Kidney (tissue), 14 donors: ENCODE measurements around the gene NAXE. TPM values are rescaled to one million over a fixed set of nuclear protein-coding genes. Genes with fewer than 3 reads are reported as not detected.

ENCODE experiments used
- DNase-seq, 5 donors: peaks; one replicate each; pipeline ENCODE4 v3.0.0-alpha.2; 2013 to 2020
- FAIRE-seq: peaks from 2 replicates; lab custom pipeline; 2012; peaks lifted over from hg19 to GRCh38; lab: Jason Lieb, UNC
- H3K27ac ChIP-seq, 2 donors: one replicate each; pipeline ENCODE4 v1.7.0; 2013; ENCODE audit warnings: low read depth in 2 of 2, low read length in 2 of 2, inconsistent platforms in 1 of 2
- H3K27me3 ChIP-seq: one replicate; pipeline ENCODE4 v1.7.1; 2013; ENCODE audit warnings: low read length, inconsistent platforms; ENCODE audit not compliant: control insufficient read depth, insufficient read depth
- H3K36me3 ChIP-seq, 3 donors: one replicate each; pipeline versions ENCODE4 v1.7.0 to v1.7.1; 2013; ENCODE audit warnings: low read length in 3 of 3, control low read depth in 1 of 3, inconsistent platforms in 1 of 3; ENCODE audit not compliant: insufficient read depth in 3 of 3, control insufficient read depth in 2 of 3
- H3K4me1 ChIP-seq, 3 donors: one replicate each; pipeline versions ENCODE4 v1.7.0 to v1.7.1; 2013; ENCODE audit warnings: low read length in 3 of 3, inconsistent platforms in 1 of 3, low read depth in 1 of 3; ENCODE audit not compliant: control insufficient read depth in 2 of 3, insufficient read depth in 2 of 3
- H3K4me3 ChIP-seq, 3 donors: one replicate each; pipeline versions ENCODE4 v1.7.0 to v1.8.1; 2013; ENCODE audit warnings: low read length in 3 of 3, control low read depth in 1 of 3, inconsistent platforms in 1 of 3
- H3K9ac ChIP-seq, 3 donors: one replicate each; pipeline versions ENCODE4 v1.7.0 to v1.7.1; 2013; ENCODE audit warnings: low read length in 3 of 3, control low read depth in 1 of 3, inconsistent platforms in 1 of 3
- H3K9me3 ChIP-seq, 3 donors: one replicate each; pipeline versions ENCODE4 v1.7.0 to v1.7.1; 2013; ENCODE audit warnings: low read length in 3 of 3, control low read depth in 1 of 3, inconsistent platforms in 1 of 3; ENCODE audit not compliant: control insufficient read depth in 2 of 3, insufficient read depth in 1 of 3
- intact Hi-C: fragments of 100-400 bp; cut with DNase I; formaldehyde crosslinking; loops from one replicate; pipeline ENCODE4 v1.11.1; 2022
- polyA plus RNA-seq: library from polyadenylated mRNA; stranded (reverse); fragments of 350-450 nt; fragmentation: Illumina TruSeq; extraction: RNeasy Lipid Tissue Mini Kit (QIAGEN cat#74804); gene quantifications from one replicate; pipeline ENCODE4 v1.2.3, GENCODE V29; 2014; ENCODE audit warnings: low read depth, low replicate concordance; ENCODE audit not compliant: insufficient read depth
- total RNA-seq: library from RNA; stranded (reverse); fragmentation: NEBNext Ultra II Directional; extraction: Animal tissue kit (Norgen Biotek cat#: 25700); gene quantifications from one replicate; pipeline ENCODE4 v1.2.1, GENCODE V29; 2021
- TF ChIP-seq, protein P1 (sequence below): IDR thresholded peaks from 3 replicates; pipeline ENCODE4 v1.5.1; 2012; ENCODE audit warnings: mild to moderate bottlenecking, moderate library complexity, borderline replicate concordance; ENCODE audit not compliant: insufficient read depth; ENCODE audit errors: extremely low read depth
- donor health status: control.
- donor health status: control.
- donor health status: control.
- donor health status: control.
- donor health status: control.
- donor health status: DM: yes; HTN: yes; CAD: no.
- donor health status: Normal renal cell carcinoma (clear cell type).

The NAXE gene
- total and polyA plus RNA-seq, 2 donors from 2014 or later = 78.0 to 221 TPM

- Histone ChIP-seq H3K4me1 (peaks cover 0 to 11% (median 5%) of the 10 kb centered on the region in 3 donors), H3K27ac (peak overlapping the region; percentile 66 to 87), H3K9me3 (no peaks in the 10 kb centered on the region), H3K36me3 (peaks cover 8 to 16% (median 14%) of the 10 kb centered on the region in 3 donors), H3K9ac (peak overlapping the region; percentile 31 to 84 (median 68)), H3K4me3 (peak overlapping the region; percentile 58 to 97 (median 61)), H3K27me3 (no peaks in the 10 kb centered on the region)
- FAIRE-seq = no peak
- intact Hi-C loops = no loop called here
- DNase-seq = no peak
- TF ChIP-seq, protein P1, sequence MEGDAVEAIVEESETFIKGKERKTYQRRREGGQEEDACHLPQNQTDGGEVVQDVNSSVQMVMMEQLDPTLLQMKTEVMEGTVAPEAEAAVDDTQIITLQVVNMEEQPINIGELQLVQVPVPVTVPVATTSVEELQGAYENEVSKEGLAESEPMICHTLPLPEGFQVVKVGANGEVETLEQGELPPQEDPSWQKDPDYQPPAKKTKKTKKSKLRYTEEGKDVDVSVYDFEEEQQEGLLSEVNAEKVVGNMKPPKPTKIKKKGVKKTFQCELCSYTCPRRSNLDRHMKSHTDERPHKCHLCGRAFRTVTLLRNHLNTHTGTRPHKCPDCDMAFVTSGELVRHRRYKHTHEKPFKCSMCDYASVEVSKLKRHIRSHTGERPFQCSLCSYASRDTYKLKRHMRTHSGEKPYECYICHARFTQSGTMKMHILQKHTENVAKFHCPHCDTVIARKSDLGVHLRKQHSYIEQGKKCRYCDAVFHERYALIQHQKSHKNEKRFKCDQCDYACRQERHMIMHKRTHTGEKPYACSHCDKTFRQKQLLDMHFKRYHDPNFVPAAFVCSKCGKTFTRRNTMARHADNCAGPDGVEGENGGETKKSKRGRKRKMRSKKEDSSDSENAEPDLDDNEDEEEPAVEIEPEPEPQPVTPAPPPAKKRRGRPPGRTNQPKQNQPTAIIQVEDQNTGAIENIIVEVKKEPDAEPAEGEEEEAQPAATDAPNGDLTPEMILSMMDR = no peak
Observed at GRCh38 chr1:156592158-156592909, 758 bp downstream of the NAXE start.

DNA sequence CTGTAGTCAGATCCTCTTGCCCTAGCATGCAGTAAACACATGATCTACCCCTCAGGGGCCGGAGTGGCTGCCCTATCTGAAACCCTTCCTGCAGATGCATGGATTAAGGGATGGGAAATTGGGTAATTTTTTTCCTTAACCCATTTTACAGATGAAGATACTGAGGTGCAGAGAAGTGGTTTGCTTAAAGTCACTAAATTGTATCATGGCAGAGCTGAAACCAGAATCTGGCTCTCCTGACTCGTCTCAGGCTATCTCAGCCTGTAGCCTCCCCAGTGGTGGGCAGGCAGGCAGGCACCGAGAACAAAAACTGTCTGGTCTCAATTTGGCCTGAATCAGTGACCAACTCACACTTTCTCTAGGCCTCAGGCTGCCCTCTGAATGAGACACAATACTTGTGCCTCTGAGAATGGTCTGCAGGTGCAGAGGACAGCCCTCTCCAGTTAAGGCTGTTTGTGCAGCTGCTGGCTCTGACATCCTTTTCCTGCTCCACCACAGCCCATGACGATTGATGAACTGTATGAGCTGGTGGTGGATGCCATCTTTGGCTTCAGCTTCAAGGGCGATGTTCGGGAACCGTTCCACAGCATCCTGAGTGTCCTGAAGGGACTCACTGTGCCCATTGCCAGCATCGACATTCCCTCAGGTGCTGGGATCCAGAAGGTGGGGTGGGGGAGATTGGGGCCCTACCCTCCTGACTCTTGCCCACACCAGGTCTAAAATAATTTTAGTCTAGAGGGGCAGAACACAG lies 1.5 kb downstream of the NAXE start:
- H3K4me3 ChIP-seq = peak overlapping the region in 1 of 3 donors; percentile 97
- no peaks in the 10 kb centered on the region for H3K9me3 ChIP-seq
- no peak overlapping the region for H3K27ac ChIP-seq
- intact Hi-C loops = no loop called here
- H3K27me3 ChIP-seq = no peaks in the 10 kb centered on the region
- DNase-seq (no peak), FAIRE-seq (no peak)
- H3K36me3 ChIP-seq = peaks cover 8 to 23% (median 14%) of the 10 kb centered on the region in 3 donors
- H3K9ac ChIP-seq = peak overlapping the region in 1 of 3 donors; percentile 24
- peaks cover 0 to 11% (median 5%) of the 10 kb centered on the region in 3 donors for H3K4me1 ChIP-seq
- TF ChIP-seq, protein P1 = no peak

DNA sequence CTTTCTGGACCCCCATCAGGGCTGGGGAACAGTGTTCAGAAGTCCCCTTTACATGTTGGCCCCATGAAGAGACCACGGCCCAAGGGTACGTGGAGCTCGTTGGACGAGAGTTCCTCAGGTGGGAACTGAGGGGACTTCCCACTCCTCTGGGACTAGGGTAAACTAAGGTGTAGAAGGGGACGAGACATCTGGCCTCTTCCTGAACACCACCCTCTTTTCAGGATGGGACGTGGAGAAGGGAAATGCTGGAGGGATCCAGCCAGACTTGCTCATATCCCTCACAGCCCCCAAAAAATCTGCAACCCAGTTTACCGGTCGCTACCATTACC lies 2.0 kb downstream of the NAXE start:
- intact Hi-C loops = no loop called here
- TF ChIP-seq, protein P1 = no peak
- Histone ChIP-seq H3K4me1 (peaks cover 0 to 11% (median 5%) of the 10 kb centered on the region in 3 donors), H3K9ac (no peak overlapping the region), H3K27me3 (no peaks in the 10 kb centered on the region), H3K4me3 (no peak overlapping the region), H3K9me3 (no peaks in the 10 kb centered on the region), H3K27ac (no peak overlapping the region), H3K36me3 (peaks cover 9 to 25% (median 16%) of the 10 kb centered on the region in 3 donors)
- DNase-seq (no peak), FAIRE-seq (no peak)
